ENCODE data around the gene NME2. TPM values are rescaled to one million over a fixed set of nuclear protein-coding genes. Genes with fewer than 3 reads are reported as not detected.
A peak's percentile ranks its signal among the peaks of the same experiment; 100 is the strongest.
"Not testable (repeated sequence)": the region's sequence is repeated elsewhere in the genome, so short reads cannot be mapped to it uniquely, and the experiment has no call there.

The NME2 gene
- total RNA-seq, result 542 and 1,134 TPM in 2 replicates

GRCh38 chr17:51166198-51166986, at the start of gene NME2:
Gene NME2 (plus strand): TSS chr17:51166411. CDS start chr17:51166831, 420 bp downstream.
- peak; percentile 64 for DNase-seq (ENCODE audit: low read depth)

DNA sequence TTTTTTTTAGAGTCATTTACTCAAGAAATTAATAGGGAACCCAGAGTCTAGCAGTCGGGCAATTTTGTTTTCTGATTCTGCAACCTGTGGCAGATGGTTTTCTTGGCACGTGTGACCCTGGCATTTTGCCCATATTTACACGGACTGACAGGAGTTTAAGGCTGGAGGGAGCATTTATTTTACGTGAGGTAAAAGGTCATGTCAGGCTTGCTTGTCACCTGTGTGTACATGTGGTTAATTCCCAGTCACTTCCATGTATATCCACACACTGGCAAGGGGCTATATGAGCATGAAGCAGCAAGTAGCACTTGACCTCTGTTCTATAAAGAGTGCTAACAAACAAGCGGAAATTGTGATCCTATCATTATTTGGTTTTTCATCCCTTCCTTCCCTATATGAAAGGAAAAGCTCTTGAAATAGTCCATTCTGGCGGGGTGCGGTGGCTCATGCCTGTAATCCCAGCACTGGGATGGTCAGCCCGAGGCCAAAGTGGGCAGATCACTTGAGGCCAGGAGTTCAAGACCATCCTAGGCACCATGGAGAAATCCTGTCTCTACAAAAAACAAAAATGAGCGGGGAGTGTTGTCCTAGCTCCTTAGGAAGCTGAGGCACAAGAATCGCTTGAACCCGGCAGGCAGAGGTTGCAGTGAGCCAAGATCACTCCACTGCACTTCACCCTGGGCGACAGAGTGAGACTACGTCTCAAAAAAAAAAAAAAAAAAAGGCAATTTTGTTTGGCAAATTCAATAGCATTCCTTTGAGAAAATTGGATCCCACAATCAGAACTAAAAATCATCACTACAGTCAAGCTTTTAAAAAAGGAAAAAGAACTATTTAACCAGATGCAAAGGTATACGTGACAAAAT, 47.6 kb upstream of the NME2 start:
- DNase-seq (ENCODE audit: low read depth), result no peak

GRCh38 chr17:51119415-51120356, 46.5 kb upstream of the NME2 start:
- DNase-seq (ENCODE audit: low read depth), result peak; percentile 70

DNA sequence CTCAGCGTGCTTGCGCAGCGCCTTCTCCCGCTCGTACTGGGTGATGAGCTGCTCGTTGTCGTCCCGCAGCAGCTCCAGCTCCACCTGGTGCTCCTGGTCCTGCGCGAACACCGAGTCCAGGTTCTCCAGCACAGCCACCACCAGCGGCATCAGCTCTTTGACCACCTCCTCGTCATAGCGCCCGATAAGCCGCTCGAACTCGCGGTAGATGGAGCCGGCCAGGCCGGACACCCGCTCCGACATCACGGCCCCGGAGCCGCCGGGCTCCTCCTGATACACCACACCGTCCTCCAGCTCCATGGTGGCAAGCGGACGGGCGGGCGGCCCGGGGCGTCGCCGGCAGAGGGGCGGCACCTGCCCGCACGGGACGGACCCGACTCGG, 45.9 kb upstream of the NME2 start:
- DNase-seq (ENCODE audit: low read depth), result peak; percentile 9

DNA sequence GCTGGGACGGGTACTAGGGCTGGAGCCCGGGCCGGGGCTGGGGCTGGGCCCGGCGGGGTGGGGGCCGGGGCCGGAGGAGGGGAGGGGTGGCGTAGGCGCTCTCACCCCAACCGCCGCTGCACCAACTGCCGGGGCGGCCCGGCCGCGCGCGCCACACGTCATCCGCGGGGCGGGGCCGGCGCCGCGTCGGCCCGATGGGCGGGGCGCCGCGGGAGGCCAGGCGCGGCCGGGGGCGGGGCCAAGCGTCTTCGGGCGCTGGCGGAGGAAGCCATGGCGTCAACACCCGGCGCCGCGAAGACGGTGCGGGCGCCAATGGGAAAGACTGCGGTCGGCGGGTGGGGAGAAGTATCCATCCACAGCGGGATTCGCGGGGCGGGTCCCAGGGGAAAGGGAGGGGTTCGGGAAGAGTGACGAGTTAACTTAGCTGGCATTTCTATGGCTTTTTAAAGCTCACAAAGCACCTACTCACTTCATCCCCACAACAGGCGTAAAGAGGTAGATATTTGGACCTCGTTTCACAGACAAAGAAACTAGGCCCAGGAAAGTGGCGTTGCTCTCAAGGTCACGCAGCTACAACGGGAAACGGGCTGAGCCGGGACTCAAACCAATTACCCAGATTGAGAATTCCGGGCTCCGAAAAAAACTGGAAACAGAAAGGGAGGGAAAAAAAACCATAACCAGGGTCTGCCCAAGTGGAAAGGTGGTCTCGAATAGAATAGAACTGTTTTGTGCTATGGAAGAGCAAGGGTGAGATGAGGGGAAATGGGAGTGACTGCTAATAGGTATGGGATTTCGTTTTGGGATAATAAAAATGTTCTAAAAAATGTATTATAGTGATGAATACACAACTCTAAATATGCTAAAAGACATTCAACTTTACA, 45.2 kb upstream of the NME2 start, which contains the start of gene SPAG9:
Gene SPAG9 (minus strand): TSS at position 130 of the 881 bp plus-strand sequence. CDS start 212 bp downstream, outside the sequence.
- peak; percentile 88 for DNase-seq (ENCODE audit: low read depth)

DNA sequence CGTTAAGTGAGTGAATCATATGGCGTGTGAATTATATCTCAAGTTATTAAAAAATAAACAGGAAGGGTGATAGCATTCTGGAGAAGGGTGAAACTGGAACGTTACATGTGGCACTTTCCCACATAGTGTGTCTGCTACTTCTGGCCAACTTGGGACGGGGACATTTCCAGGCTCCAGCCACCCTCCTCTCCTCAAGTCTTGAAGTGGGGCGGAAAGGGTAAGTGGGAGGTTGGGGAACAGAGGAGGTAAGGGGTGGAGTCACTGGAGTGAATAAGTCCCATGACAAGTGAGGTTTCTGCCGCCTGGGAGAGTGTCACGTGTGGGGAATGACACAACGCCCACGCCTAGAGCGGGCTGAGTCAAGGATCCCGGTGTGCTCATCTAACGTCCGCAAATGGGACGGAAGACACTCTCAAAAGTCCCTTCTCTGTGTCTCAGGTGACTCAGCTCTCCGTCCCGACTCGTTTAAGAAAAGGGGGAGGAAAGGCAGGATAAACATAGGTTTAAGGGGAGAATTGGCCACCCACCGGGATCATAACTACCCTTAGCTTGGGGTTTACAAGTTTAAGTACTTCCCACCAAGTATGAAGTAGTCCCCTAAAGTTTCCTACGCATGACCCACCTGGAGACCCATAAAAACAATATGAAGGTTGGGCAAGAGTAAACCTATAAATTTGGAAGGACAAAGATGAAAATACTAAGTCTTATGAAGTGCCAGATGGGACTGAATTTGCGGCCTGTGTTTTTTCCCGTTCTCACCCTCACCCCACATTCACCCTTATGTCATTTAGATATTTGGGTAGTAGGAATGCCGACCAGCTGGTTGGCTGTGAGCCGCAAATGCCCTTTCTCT, 44.4 kb upstream of the NME2 start:
- DNase-seq (ENCODE audit: low read depth), result peak; percentile 97

- DNase-seq (ENCODE audit: low read depth), result not testable (repeated sequence)
These were observed 43.6 kb upstream of the NME2 start for GRCh38 chr17:51122473-51123115.

DNA sequence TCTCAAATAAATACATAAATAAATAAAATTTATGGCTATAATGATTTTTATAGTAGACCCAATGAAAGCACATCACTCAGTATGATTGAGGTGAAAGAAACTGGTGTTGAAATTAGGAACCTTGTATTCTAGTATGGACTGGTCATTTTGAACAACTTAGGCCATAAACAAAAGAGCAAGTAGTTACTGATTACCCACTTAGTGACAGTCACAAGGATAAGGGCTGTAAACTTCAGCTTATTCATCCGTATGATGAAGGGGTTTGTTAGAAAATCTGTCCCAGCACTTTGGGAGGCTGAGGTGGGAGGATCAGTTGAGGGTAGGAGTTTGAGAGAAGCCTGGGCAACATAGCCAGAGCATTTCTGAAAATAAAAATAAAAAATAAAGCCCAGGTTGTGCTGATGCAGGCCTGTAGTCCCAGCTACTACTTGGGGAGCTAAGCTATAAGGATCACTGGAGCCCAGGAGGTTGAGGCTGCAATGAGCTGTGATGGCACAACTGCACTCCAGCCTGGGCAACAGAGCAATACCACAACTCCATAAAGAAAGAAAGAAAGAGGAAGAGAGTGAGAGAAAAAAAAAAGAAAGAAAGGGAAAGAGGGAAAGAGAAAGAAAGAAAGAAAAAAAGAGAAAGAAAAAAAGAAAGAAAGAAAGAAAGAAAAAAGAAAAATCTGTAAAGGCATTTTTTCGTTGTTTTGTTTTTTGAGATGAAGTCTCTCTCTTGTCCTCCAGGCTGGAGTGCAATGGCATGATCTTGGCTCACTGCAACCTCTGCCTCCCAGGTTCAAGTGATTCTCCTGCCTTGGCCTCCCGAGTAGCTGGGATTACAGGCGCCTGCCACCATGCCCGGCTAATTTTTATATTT, 41.3 kb upstream of the NME2 start:
- peak; percentile 62 for DNase-seq (ENCODE audit: low read depth)

DNA sequence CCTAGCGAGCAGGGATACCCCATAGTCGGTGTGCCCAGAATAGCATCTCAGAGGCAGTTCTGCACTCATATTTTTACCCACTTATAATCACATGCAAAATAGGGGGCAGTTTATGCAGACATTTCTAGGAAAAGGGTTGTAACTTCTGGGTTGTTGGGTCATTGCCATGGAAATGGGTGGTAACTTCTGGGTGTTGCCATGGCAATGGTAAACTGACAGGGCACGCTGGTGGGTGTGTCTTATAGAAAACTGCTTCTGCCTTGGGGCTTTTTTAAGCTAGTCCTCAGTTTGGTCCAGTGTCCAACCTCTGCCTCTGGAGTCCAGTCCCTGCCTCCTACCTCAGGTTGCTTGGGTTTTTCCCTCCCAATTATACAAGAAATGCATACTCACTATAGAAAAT, 38.1 kb upstream of the NME2 start:
- DNase-seq (ENCODE audit: low read depth), result no peak

DNA sequence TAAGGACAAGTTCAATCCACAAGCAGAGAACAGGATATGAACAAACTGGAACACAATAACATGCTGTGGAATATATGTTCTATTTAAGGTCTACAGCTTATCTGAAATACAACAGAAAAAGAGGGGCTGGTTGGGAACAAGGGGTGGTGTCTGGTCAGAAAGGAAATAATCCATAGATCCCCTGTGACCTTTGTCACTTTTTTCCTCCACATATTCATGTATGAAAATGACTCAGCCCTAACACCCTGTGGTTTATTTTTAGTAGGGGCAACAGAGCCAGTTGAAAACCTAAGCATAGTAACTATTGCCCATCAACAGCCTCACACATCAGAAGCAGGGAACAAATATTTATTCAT, 33.3 kb upstream of the NME2 start:
- DNase-seq (ENCODE audit: low read depth), result peak; percentile 76

DNA sequence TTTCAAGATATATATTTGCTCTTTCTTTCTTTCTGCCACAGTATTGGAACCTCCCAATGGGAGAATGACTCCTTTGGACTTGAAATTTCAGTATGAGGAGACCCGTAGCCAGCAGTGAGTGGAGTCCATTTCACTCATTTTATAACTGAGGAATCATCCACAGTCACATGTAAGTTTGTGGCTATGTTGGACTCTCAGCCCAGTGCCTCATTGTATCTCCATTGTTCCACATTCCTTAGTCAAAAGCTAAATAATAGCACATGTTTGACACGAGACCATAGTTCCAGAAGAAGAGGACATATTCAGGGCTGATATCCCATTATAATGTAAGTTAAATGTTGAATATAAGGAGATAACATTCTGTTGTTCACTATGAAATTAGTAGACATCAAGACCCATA, 32.8 kb upstream of the NME2 start:
- no peak for DNase-seq (ENCODE audit: low read depth)

- no peak for DNase-seq (ENCODE audit: low read depth)
These were observed 30.3 kb upstream of the NME2 start for GRCh38 chr17:51135956-51136355.

- no peak for DNase-seq (ENCODE audit: low read depth)
These were observed 23.6 kb upstream of the NME2 start for GRCh38 chr17:51142597-51142996.

DNA sequence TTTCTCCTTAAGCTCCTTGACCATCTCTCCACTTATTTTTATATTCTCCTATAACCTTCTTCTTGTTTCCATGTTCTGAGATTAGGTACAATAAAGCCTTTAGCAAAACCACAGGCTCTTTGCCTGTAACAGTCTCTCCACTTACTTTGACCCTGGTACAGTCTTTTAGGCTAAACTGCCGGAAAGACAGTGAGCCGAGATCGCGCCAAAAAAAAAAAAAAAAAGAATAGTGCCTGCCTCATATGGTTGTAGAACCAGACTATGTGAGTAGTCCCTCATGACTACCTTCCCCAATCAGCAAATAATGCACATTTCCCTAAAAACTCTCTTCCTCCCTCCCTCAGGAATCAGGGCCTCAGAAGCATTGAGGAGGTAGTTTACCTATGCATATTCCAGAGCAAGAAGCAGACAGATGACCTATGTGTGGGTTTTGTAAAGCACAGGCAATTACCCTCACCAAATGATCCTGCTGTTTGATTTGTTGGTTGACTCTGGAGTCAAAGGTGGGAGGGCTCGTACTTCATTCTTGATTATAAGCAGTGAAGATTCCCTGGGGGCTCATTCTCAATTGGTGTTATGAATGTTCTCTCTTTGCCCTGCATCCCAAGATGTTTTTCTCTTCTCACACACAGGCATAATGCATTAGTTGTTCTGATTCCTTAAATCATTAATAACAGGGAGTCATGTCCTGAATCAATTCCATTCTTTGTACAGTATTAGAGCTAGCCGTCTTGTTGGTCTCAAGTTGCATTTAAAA, 21.8 kb upstream of the NME2 start:
- peak; percentile 69 for DNase-seq (ENCODE audit: low read depth)

DNA sequence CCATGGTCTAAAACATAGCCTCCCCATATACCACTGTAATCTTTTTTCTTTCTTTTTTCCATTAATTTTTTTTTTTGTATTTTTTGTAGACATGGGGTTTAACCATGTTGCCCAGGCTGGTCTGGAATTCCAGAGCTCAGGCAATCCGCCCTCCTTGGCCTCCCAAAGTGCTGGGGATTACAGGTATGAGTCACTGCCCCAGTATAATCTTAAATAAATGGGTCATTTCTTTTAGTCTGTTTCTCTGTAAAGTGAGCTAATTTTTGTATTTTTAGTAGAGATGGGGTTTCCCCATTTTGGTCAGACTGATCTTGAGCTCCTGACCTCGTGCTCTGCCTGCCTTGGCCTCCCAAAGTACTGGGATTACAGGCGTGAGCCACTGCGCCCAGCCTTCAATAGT, 18.6 kb upstream of the NME2 start:
- peak; percentile 20 for DNase-seq (ENCODE audit: low read depth)

DNA sequence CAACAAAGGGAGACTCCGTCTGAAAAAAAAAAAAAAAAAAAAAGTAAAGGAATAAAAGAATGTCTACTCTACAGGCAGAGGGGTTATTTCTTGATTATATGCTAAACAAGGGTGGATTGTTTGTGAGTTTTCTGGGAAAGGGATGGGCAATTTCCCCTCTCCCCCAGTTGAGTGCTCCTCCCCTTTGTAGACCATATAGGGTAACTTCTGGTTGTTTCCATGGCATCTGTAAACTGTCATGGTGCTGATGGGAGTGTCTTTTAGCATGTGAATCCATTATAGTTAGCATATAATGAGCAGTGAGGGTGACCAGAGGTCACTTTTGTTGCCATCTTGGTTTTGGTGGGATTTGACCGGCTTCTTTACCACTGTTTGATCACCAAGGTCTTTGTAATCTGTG, 17.0 kb upstream of the NME2 start:
- DNase-seq (ENCODE audit: low read depth), result no peak

- no peak for DNase-seq (ENCODE audit: low read depth)
These were observed 15.3 kb upstream of the NME2 start for GRCh38 chr17:51150932-51151331.

Data from renal cortical epithelial cell (primary cell).